ENCODE results near the gene MIPOL1.

MIPOL1 gene

GRCh38 chr14:37237094-37237493 lies 39.4 kb downstream of the MIPOL1 start:
- no peak overlapping the region for H3K4me3 ChIP-seq (ENCODE audit: control insufficient read depth, low read depth, low read length)
- no peak for TF ChIP-seq CTCF (conservative IDR thresholded peaks at IDR 0.05; ENCODE audit: control insufficient read depth, insufficient read depth, low read depth, low read length)
- no peak for DNase-seq (ENCODE audit: low read depth)

- DNase-seq (ENCODE audit: low read depth) = no peak
- TF ChIP-seq CTCF (conservative IDR thresholded peaks at IDR 0.05; ENCODE audit: control insufficient read depth, insufficient read depth, low read depth, low read length) = no peak
These were observed 40.0 kb downstream of the MIPOL1 start for GRCh38 chr14:37237735-37238200.

GRCh38 chr14:37241198-37241597 lies 43.5 kb downstream of the MIPOL1 start:
- no peak for DNase-seq (ENCODE audit: low read depth)
- no peak for TF ChIP-seq CTCF (conservative IDR thresholded peaks at IDR 0.05; ENCODE audit: control insufficient read depth, insufficient read depth, low read depth, low read length)
- no peak overlapping the region for H3K4me3 ChIP-seq (ENCODE audit: control insufficient read depth, low read depth, low read length)

More at GRCh38 chr14:37237735-37238200, 40.0 kb downstream of the MIPOL1 start:
- H3K4me3 ChIP-seq (ENCODE audit: control insufficient read depth, low read depth, low read length) = no peak overlapping the region

GRCh38 chr14:37246427-37246829 lies 48.7 kb downstream of the MIPOL1 start:
- peak; percentile 70 for DNase-seq (ENCODE audit: low read depth)
- H3K4me3 ChIP-seq (ENCODE audit: control insufficient read depth, low read depth, low read length) = no peak overlapping the region
- peak; percentile 70 for TF ChIP-seq CTCF (conservative IDR thresholded peaks at IDR 0.05; ENCODE audit: control insufficient read depth, insufficient read depth, low read depth, low read length)

- DNase-seq (ENCODE audit: low read depth) = no peak
- TF ChIP-seq CTCF (conservative IDR thresholded peaks at IDR 0.05; ENCODE audit: control insufficient read depth, insufficient read depth, low read depth, low read length) = no peak
- H3K4me3 ChIP-seq (ENCODE audit: control insufficient read depth, low read depth, low read length) = no peak overlapping the region
These were observed 50.2 kb downstream of the MIPOL1 start for GRCh38 chr14:37247791-37248461.

- no peak overlapping the region for H3K4me3 ChIP-seq (ENCODE audit: control insufficient read depth, low read depth, low read length)
These were observed 54.0 kb downstream of the MIPOL1 start for GRCh38 chr14:37251775-37252174.

More at GRCh38 chr14:37251775-37252174, 54.0 kb downstream of the MIPOL1 start:
- no peak for DNase-seq (ENCODE audit: low read depth)
- TF ChIP-seq CTCF (conservative IDR thresholded peaks at IDR 0.05; ENCODE audit: control insufficient read depth, insufficient read depth, low read depth, low read length) = peak; percentile 9

All from fibroblast of mammary gland (primary cell).